Measurements from ENCODE around the gene TCEAL9. TPM values are rescaled to one million over a fixed set of nuclear protein-coding genes. Genes with fewer than 3 reads are reported as not detected.
"Not testable (repeated sequence)": the region's sequence is repeated elsewhere in the genome, so short reads cannot be mapped to it uniquely, and the experiment has no call there.

Gene TCEAL9
- polyA plus RNA-seq, 3 donors = 29.8 to 205 (median 66.2) TPM

GRCh38 chrX:103367502-103367901 is 11.2 kb downstream of the TCEAL9 start:
- no peak overlapping the region for H3K27ac ChIP-seq (ENCODE audit: low read depth, low read length)
- 61 to 70% (median 69%) methylated on average over 1 of the region's 1 CpG for WGBS, 3 donors

- no peak overlapping the region for H3K27ac ChIP-seq (ENCODE audit: low read depth, low read length)
Observed at GRCh38 chrX:103369479-103369878, 13.2 kb downstream of the TCEAL9 start.

GRCh38 chrX:103372886-103373285 is 16.6 kb downstream of the TCEAL9 start:
- H3K27ac ChIP-seq (ENCODE audit: low read depth, low read length) = no peak overlapping the region
- 58 to 80% (median 59%) methylated on average over 2 of the region's 2 CpGs for WGBS, 3 donors

GRCh38 chrX:103373581-103373980 is 17.3 kb downstream of the TCEAL9 start:
- H3K27ac ChIP-seq (ENCODE audit: low read depth, low read length) = no peak overlapping the region
- 69 to 94% (median 70%) methylated on average over 3 of the region's 3 CpGs for whole genome bisulfite sequencing, 3 donors

GRCh38 chrX:103376118-103376978 is 20.0 kb downstream of the TCEAL9 start, which contains the start of gene BEX3:
BEX3 (plus strand) TSS chrX:103376538; CDS start chrX:103377522, 984 bp downstream.
- 4 to 35% (median 11%) methylated on average over 17 to 60 of the region's 62 CpGs for WGBS, 3 donors
- no peak within 1 kb of the TSS for H3K27ac ChIP-seq (ENCODE audit: low read depth, low read length)

- WGBS, 3 donors = 0 to 28% (median 1%) methylated on average over 5 to 19 of the region's 19 CpGs
- H3K27ac ChIP-seq (ENCODE audit: low read depth, low read length) = no peak overlapping the region
Observed at GRCh38 chrX:103376979-103377324, 20.6 kb downstream of the TCEAL9 start.

GRCh38 chrX:103378990-103379389 is 22.7 kb downstream of the TCEAL9 start:
- H3K27ac ChIP-seq (ENCODE audit: low read depth, low read length) = no peak overlapping the region
- WGBS, 3 donors = 64 to 85% (median 83%) methylated on average over 2 of the region's 2 CpGs

GRCh38 chrX:103382877-103383276 is 26.6 kb downstream of the TCEAL9 start:
- WGBS, 3 donors = 81 to 87% (median 82%) methylated on average over 1 of the region's 1 CpG
- H3K27ac ChIP-seq (ENCODE audit: low read depth, low read length) = no peak overlapping the region

GRCh38 chrX:103384672-103385071 is 28.4 kb downstream of the TCEAL9 start:
- WGBS, 3 donors = 58 to 80% (median 67%) methylated on average over 2 of the region's 2 CpGs
- no peak overlapping the region for H3K27ac ChIP-seq (ENCODE audit: low read depth, low read length)

GRCh38 chrX:103385283-103385830 is 29.1 kb downstream of the TCEAL9 start:
- H3K27ac ChIP-seq (ENCODE audit: low read depth, low read length) = not testable (repeated sequence)
- 70 to 80% (median 77%) methylated on average over 5 of the region's 5 CpGs for WGBS, 3 donors

- WGBS, 3 donors = 65 to 100% (median 93%) methylated on average over 1 to 2 of the region's 2 CpGs
- H3K27ac ChIP-seq (ENCODE audit: low read depth, low read length) = no peak overlapping the region
Observed at GRCh38 chrX:103386332-103386731, 30.0 kb downstream of the TCEAL9 start.

GRCh38 chrX:103393487-103393886 is 37.2 kb downstream of the TCEAL9 start:
- no peak overlapping the region for H3K27ac ChIP-seq (ENCODE audit: low read depth, low read length)
- WGBS, 3 donors = 57 to 87% (median 74%) methylated on average over 3 of the region's 3 CpGs

GRCh38 chrX:103396186-103396585 is 39.9 kb downstream of the TCEAL9 start:
- H3K27ac ChIP-seq (ENCODE audit: low read depth, low read length) = no peak overlapping the region
- WGBS, 3 donors = 73 to 79% (median 75%) methylated on average over 5 of the region's 5 CpGs

- H3K27ac ChIP-seq (ENCODE audit: low read depth, low read length) = no peak overlapping the region
- 60 to 82% (median 68%) methylated on average over 2 of the region's 2 CpGs for WGBS, 3 donors
Observed at GRCh38 chrX:103396660-103397059, 40.4 kb downstream of the TCEAL9 start.

GRCh38 chrX:103397707-103398106 is 41.4 kb downstream of the TCEAL9 start:
- 70 to 83% (median 82%) methylated on average over 4 of the region's 4 CpGs for WGBS, 3 donors

GRCh38 chrX:103398421-103398864 is 42.1 kb downstream of the TCEAL9 start:
- H3K27ac ChIP-seq (ENCODE audit: low read depth, low read length) = no peak overlapping the region
- WGBS, 3 donors = 3 to 53% (median 6%) methylated on average over 1 of the region's 1 CpG

More at GRCh38 chrX:103397707-103398106, 41.4 kb downstream of the TCEAL9 start:
- H3K27ac ChIP-seq (ENCODE audit: low read depth, low read length) = no peak overlapping the region

- WGBS, 3 donors = 21 to 40% (median 25%) methylated on average over 1 of the region's 1 CpG
Observed at GRCh38 chrX:103399744-103400143, 43.4 kb downstream of the TCEAL9 start.

GRCh38 chrX:103400931-103401330 is 44.6 kb downstream of the TCEAL9 start:
- no peak overlapping the region for H3K27ac ChIP-seq (ENCODE audit: low read depth, low read length)
- 48 to 89% (median 82%) methylated on average over 1 of the region's 1 CpG for WGBS, 3 donors

More at GRCh38 chrX:103399744-103400143, 43.4 kb downstream of the TCEAL9 start:
- H3K27ac ChIP-seq (ENCODE audit: low read depth, low read length) = no peak overlapping the region

GRCh38 chrX:103404231-103405008 is 48.1 kb downstream of the TCEAL9 start:
- 3 to 18% (median 4%) methylated on average over 17 to 19 of the region's 19 CpGs for WGBS, 3 donors
- H3K27ac ChIP-seq (ENCODE audit: low read depth, low read length) = no peak overlapping the region
